PC-3 (cell line): ENCODE data around the gene HOXD3. TPM values are rescaled to one million over a fixed set of nuclear protein-coding genes. Genes with fewer than 3 reads are reported as not detected.

ENCODE experiments used
- ATAC-seq: fragments of 200-7000 bp; cut with Tn5 transposase; 2 replicates; pipeline ENCODE4 v1.9.1; 2020; ENCODE audit warnings: mild to moderate bottlenecking, moderate library complexity
- BruUV-seq: library from RNA; stranded (reverse); fragments of 400-500 nt; replicated peaks from 2 replicates; lab custom pipeline; 2021; lab: Mats Ljungman, UMichigan
- CTCF ChIA-PET: fragments of 300-600 bp; sonication (Branson Sonifier 250); formaldehyde crosslinking; loops from one replicate; lab custom pipeline; 2022; ENCODE audit warnings: antibody characterized with exemption; lab: Charles Lee
- POLR2A ChIA-PET: fragments of 300-600 bp; sonication (Branson Sonifier 250); formaldehyde crosslinking; loops from one replicate; lab custom pipeline; 2022; ENCODE audit warnings: antibody characterized with exemption; ENCODE audit not compliant: unreplicated experiment; lab: Charles Lee
- DNase-seq: peaks from one replicate; pipeline ENCODE4 v3.0.0-alpha.2; 2015
- H2AFZ ChIP-seq: fragments of 300-600 bp; sonication (generic); 2 replicates; pipeline ENCODE4 v1.6.0; 2016; ENCODE audit warnings: antibody characterized with exemption, low read length
- H3F3A ChIP-seq: fragments of 300-600 bp; sonication (generic); one replicate; pipeline ENCODE4 v1.6.0; 2017; ENCODE audit warnings: antibody characterized with exemption, low read length, control low read depth, mild to moderate bottlenecking; ENCODE audit not compliant: unreplicated experiment
- H3K27ac ChIP-seq: fragments of 300-600 bp; sonication (generic); 2 replicates; pipeline ENCODE4 v1.5.1; 2016; ENCODE audit warnings: mild to moderate bottlenecking, low read length
- H3K27me3 ChIP-seq: fragments of 300-600 bp; sonication (generic); 2 replicates; pipeline ENCODE4 v1.6.1; 2016; ENCODE audit warnings: low read length, mixed read lengths
- H3K36me3 ChIP-seq: fragments of 300-600 bp; sonication (generic); 2 replicates; pipeline ENCODE4 v1.6.1; 2016; ENCODE audit warnings: low read depth, mixed run types, low read length, mixed read lengths
- H3K4me1 ChIP-seq: fragments of 300-600 bp; sonication (generic); 2 replicates; pipeline ENCODE4 v1.5.1; 2016; ENCODE audit warnings: low read length; ENCODE audit not compliant: insufficient read depth
- H3K4me2 ChIP-seq: fragments of 300-600 bp; sonication (generic); 2 replicates; pipeline ENCODE4 v1.6.0; 2016; ENCODE audit warnings: low read length
- H3K4me3 ChIP-seq: fragments of 300-600 bp; sonication (generic); 2 replicates; pipeline ENCODE4 v1.5.1; 2016; ENCODE audit warnings: mild to moderate bottlenecking, low read length, mixed read lengths
- H3K79me2 ChIP-seq: fragments of 300-600 bp; sonication (generic); 2 replicates; pipeline ENCODE4 v1.6.1; 2017; ENCODE audit warnings: low read length, mixed read lengths
- H3K9ac ChIP-seq: fragments of 300-600 bp; sonication (generic); 2 replicates; pipeline ENCODE4 v1.6.0; 2016; ENCODE audit warnings: mild to moderate bottlenecking, low read length
- H3K9me2 ChIP-seq: fragments of 300-600 bp; sonication (generic); replicated peaks from 2 replicates; pipeline ENCODE4 v1.6.1; 2016; ENCODE audit warnings: mixed run types, low read length, mixed read lengths
- H3K9me3 ChIP-seq: fragments of 300-600 bp; sonication (generic); 2 replicates; pipeline ENCODE4 v1.6.1; 2016; ENCODE audit warnings: low read length, mixed read lengths
- H4K20me1 ChIP-seq: fragments of 300-600 bp; sonication (generic); 2 replicates; pipeline ENCODE4 v1.6.1; 2016; ENCODE audit warnings: low read length, mixed read lengths
- CTCF ChIP-seq: fragments of 300-600 bp; sonication (generic); conservative IDR thresholded peaks from 2 replicates; pipeline ENCODE4 v1.5.1; 2017; ENCODE audit warnings: antibody characterized with exemption, low read depth, mild to moderate bottlenecking, low read length
- EZH2 ChIP-seq: fragments of 300-600 bp; sonication (generic); IDR thresholded peaks from one replicate; pipeline ENCODE4 v1.6.1; 2017; ENCODE audit warnings: antibody characterized with exemption, mild to moderate bottlenecking, low read length; ENCODE audit not compliant: unreplicated experiment
- EZH2phosphoT487 ChIP-seq: fragments of 300-600 bp; sonication (generic); IDR thresholded peaks from 2 replicates; pipeline ENCODE4 v1.6.1; 2018; ENCODE audit warnings: mild to moderate bottlenecking, antibody characterized with exemption, low read length, borderline replicate concordance
- intact Hi-C: fragments of 100-400 bp; cut with micrococcal nuclease; formaldehyde crosslinking; loops from 2 replicates; pipeline ENCODE4 v1.9.0; 2023
- total RNA-seq: library from RNA; depleted of rRNA; stranded (reverse); fragments of >200 nt; gene quantifications from 2 replicates; pipeline ENCODE4 v1.2.3, GENCODE V29; 2014

HOXD3 gene
- total RNA-seq, 1 experiment from 2014 or later: 4.4 TPM

DNA sequence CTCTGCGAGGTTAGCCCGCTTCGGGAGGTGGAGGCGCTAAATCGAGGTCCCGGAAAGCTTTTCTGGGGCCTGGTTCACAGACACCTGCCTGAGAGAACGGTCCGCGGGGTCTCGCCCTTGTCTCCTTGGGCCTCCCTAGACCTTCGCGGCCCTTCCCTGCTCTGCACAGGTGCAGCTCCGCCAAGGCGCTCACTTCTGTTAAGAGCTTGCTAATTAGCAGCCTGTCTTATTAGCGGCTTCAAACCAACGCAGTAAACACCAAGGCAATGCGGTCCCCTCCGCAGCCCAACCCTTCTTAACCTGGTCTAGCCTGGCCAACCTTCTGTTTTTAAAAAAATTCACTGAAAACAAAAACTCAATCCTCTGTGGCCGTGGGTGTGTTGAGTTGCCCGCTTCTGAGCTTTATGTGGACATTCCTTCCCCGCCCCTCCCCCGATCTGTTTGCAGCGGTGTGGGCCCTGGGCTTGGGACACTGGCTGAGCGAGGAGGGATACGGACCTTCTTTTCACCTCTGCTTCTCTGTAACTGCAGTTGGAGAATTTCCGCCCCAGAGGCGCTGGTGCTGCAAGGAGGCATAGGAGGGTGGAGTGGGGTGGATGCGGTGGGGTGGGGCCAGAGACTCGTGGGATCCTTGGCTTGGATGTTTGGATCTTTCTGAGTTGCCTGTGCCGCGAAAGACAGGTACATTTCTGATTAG is 9.2 kb upstream of the HOXD3 start:
- Histone ChIP-seq H3K9ac (no peak overlapping the region), H3K4me1 (no peaks in the 10 kb centered on the region), H3F3A (no peaks in the 10 kb centered on the region), H3K36me3 (no peaks in the 10 kb centered on the region), H3K9me2 (no peaks in the 10 kb centered on the region), H3K79me2 (no peaks in the 10 kb centered on the region), H3K27me3 (no peaks in the 10 kb centered on the region), H3K9me3 (no peaks in the 10 kb centered on the region), H3K4me2 (no peak overlapping the region), H2AFZ (no peak overlapping the region), H3K4me3 (no peak overlapping the region), H3K27ac (no peak overlapping the region), H4K20me1 (no peaks in the 10 kb centered on the region)
- ATAC-seq: no peak
- CTCF ChIA-PET: no interaction called here
- intact Hi-C loops: no loop called here
- DNase-seq: no peak
- no TSS peak for BruUV-seq
- TF ChIP-seq CTCF (no peak), EZH2phosphoT487 (no peak), EZH2 (no peak)
- POLR2A ChIA-PET: no interaction called here

GRCh38 chr2:176148751-176149421 is 8.2 kb upstream of the HOXD3 start:
- ChIA-PET POLR2A (interaction anchor here (0.6 kb wide), 1 partner anchor 434 kb away, joined by 3 read pairs; no protein-coding TSS in a partner anchor), CTCF (no interaction called here)
- BruUV-seq: no TSS peak
- H3K9me2 ChIP-seq: no peaks in the 10 kb centered on the region
- no peak for TF ChIP-seq EZH2
- TF ChIP-seq EZH2phosphoT487: no peak
- TF ChIP-seq CTCF: no peak
- H3K36me3 ChIP-seq: no peaks in the 10 kb centered on the region
- H2AFZ ChIP-seq: no peak overlapping the region
- H3K27me3 ChIP-seq: no peaks in the 10 kb centered on the region
- no peaks in the 10 kb centered on the region for H3K79me2 ChIP-seq
- no peak overlapping the region for H3K4me3 ChIP-seq
- H3K4me2 ChIP-seq: no peak overlapping the region
- no peaks in the 10 kb centered on the region for H3K9me3 ChIP-seq
- H3F3A ChIP-seq: no peaks in the 10 kb centered on the region
- no peak overlapping the region for H3K27ac ChIP-seq
- H3K4me1 ChIP-seq: no peaks in the 10 kb centered on the region
- H4K20me1 ChIP-seq: no peaks in the 10 kb centered on the region
- DNase-seq: no peak
- no peak overlapping the region for H3K9ac ChIP-seq
- intact Hi-C loops: no loop called here
- ATAC-seq: no peak

- H2AFZ ChIP-seq: no peak overlapping the region
- H3K9me3 ChIP-seq: no peaks in the 10 kb centered on the region
- no peak overlapping the region for H3K27ac ChIP-seq
- ATAC-seq (no peak), DNase-seq (no peak)
- intact Hi-C loops: no loop called here
- H3F3A ChIP-seq: no peaks in the 10 kb centered on the region
- TF ChIP-seq EZH2: no peak
- TF ChIP-seq EZH2phosphoT487: no peak
- no peak for TF ChIP-seq CTCF
- no peak overlapping the region for H3K4me2 ChIP-seq
- H3K36me3 ChIP-seq: no peaks in the 10 kb centered on the region
- no peak overlapping the region for H3K9ac ChIP-seq
- H3K4me1 ChIP-seq: no peaks in the 10 kb centered on the region
- ChIA-PET CTCF (no interaction called here), POLR2A (no interaction called here)
- H3K27me3 ChIP-seq: no peaks in the 10 kb centered on the region
- H4K20me1 ChIP-seq: no peaks in the 10 kb centered on the region
- H3K79me2 ChIP-seq: no peaks in the 10 kb centered on the region
- H3K9me2 ChIP-seq: no peaks in the 10 kb centered on the region
- H3K4me3 ChIP-seq: no peak overlapping the region
- no TSS peak for BruUV-seq
Observed at GRCh38 chr2:176149481-176149938, 7.6 kb upstream of the HOXD3 start.
